DOHH2 (cell line): ENCODE results near the gene URB1.
"Not testable (repeated sequence)": the region's sequence is repeated elsewhere in the genome, so short reads cannot be mapped to it uniquely, and the experiment has no call there.

ENCODE experiments used
- H3F3A ChIP-seq: fragments of 200-600 bp; sonication (generic), shearing (Covaris generic); 2 replicates; pipeline ENCODE4 v1.6.0; 2016; ENCODE audit warnings: antibody characterized with exemption, mild to moderate bottlenecking; ENCODE audit not compliant: control insufficient read depth, insufficient read depth
- H3K27ac ChIP-seq: fragments of 200-600 bp; sonication (generic); 2 replicates; pipeline ENCODE4 v1.5.1; 2014; ENCODE audit warnings: low read depth, mild to moderate bottlenecking, low read length, moderate library complexity
- H3K27me3 ChIP-seq: fragments of 200-600 bp; sonication (generic); 2 replicates; pipeline ENCODE4 v1.6.1; 2014; ENCODE audit warnings: mild to moderate bottlenecking, low read length, mixed read lengths; ENCODE audit not compliant: control insufficient read depth
- H3K36me3 ChIP-seq: fragments of 200-600 bp; sonication (generic); 2 replicates; pipeline ENCODE4 v1.6.1; 2014; ENCODE audit warnings: mild to moderate bottlenecking, low read length, moderate library complexity, mixed read lengths; ENCODE audit not compliant: control insufficient read depth
- H3K4me1 ChIP-seq: fragments of 200-600 bp; sonication (generic); 2 replicates; pipeline ENCODE4 v1.6.1; 2014; ENCODE audit warnings: mild to moderate bottlenecking, low read length, mixed read lengths; ENCODE audit not compliant: control insufficient read depth
- H3K4me2 ChIP-seq: fragments of 200-600 bp; sonication (generic); 2 replicates; pipeline ENCODE4 v1.6.0; 2014; ENCODE audit warnings: mild to moderate bottlenecking, low read length, moderate library complexity
- H3K4me3 ChIP-seq: fragments of 200-600 bp; sonication (generic); 2 replicates; pipeline ENCODE4 v1.5.1; 2014; ENCODE audit warnings: mild to moderate bottlenecking, low read length, mixed read lengths
- H3K79me2 ChIP-seq: fragments of 200-600 bp; sonication (generic); 2 replicates; pipeline ENCODE4 v1.6.1; 2014; ENCODE audit warnings: mild to moderate bottlenecking, low read length, mixed read lengths; ENCODE audit not compliant: control insufficient read depth
- H3K9me2 ChIP-seq: fragments of 200-600 bp; sonication (generic); replicated peaks from 2 replicates; pipeline ENCODE4 v1.6.1; 2014; ENCODE audit warnings: mild to moderate bottlenecking, low read length, mixed read lengths; ENCODE audit not compliant: control insufficient read depth
- H3K9me3 ChIP-seq: fragments of 200-600 bp; sonication (generic); 2 replicates; pipeline ENCODE4 v1.6.1; 2014; ENCODE audit warnings: antibody characterized with exemption, low read length, mixed read lengths; ENCODE audit not compliant: control insufficient read depth, insufficient read depth
- H4K20me1 ChIP-seq: fragments of 200-600 bp; sonication (generic); 2 replicates; pipeline ENCODE4 v1.6.0; 2014; ENCODE audit warnings: low read depth, mild to moderate bottlenecking, antibody characterized with exemption, low read length, moderate library complexity; ENCODE audit not compliant: control insufficient read depth, insufficient read depth
- EZH2phosphoT487 ChIP-seq: fragments of 200-600 bp; sonication (generic); IDR thresholded peaks from 2 replicates; pipeline ENCODE4 v1.6.1; 2017; ENCODE audit warnings: borderline replicate concordance, mild to moderate bottlenecking, antibody characterized with exemption, low read length, moderate library complexity, mixed read lengths
- TF ChIP-seq, protein P1 (sequence below): fragments of 200-600 bp; sonication (generic); IDR thresholded peaks from one replicate; pipeline ENCODE4 v1.5.1; 2014; ENCODE audit warnings: antibody characterized with exemption, mild to moderate bottlenecking, low read depth, low read length; ENCODE audit not compliant: poor library complexity, severe bottlenecking

The URB1 gene

GRCh38 chr21:32312976-32313375, 79.8 kb downstream of the URB1 start:
- Histone ChIP-seq H3K9me3 (no peaks in the 10 kb centered on the region), H3K4me1 (no peaks in the 10 kb centered on the region), H3K4me3 (no peak overlapping the region), H3K36me3 (peaks cover 58% of the 10 kb centered on the region), H3K4me2 (no peak overlapping the region), H3K27me3 (no peaks in the 10 kb centered on the region), H3K9me2 (no peaks in the 10 kb centered on the region), H3K79me2 (no peaks in the 10 kb centered on the region), H3F3A (0 out of 2 replicates have a peak, but pooled peaks cover 2% of the 10 kb centered on the region), H3K27ac (no peak overlapping the region), H4K20me1 (no peaks in the 10 kb centered on the region)
- no peak for TF ChIP-seq EZH2phosphoT487
- TF ChIP-seq, protein P1, sequence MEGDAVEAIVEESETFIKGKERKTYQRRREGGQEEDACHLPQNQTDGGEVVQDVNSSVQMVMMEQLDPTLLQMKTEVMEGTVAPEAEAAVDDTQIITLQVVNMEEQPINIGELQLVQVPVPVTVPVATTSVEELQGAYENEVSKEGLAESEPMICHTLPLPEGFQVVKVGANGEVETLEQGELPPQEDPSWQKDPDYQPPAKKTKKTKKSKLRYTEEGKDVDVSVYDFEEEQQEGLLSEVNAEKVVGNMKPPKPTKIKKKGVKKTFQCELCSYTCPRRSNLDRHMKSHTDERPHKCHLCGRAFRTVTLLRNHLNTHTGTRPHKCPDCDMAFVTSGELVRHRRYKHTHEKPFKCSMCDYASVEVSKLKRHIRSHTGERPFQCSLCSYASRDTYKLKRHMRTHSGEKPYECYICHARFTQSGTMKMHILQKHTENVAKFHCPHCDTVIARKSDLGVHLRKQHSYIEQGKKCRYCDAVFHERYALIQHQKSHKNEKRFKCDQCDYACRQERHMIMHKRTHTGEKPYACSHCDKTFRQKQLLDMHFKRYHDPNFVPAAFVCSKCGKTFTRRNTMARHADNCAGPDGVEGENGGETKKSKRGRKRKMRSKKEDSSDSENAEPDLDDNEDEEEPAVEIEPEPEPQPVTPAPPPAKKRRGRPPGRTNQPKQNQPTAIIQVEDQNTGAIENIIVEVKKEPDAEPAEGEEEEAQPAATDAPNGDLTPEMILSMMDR = no peak

DNA sequence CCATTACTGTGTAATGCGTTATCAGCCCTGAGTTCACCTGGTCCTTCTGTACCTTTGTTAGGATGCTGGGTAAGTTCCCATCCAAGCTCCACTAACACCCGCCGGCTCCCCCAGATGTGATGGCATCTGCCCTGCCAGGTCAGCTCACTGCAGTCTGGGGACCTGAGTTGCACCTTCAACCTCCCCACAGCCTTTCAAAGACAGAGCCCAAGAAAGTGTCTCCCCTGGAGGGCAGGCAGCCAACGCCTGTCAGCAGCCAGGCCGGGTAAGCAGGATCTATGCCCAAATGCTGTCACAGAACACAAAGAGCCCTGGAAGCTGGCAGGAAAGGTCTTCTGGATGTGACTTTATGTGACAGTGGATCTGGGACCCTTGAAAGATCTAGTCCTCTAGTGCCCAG, 80.5 kb downstream of the URB1 start:
- Histone ChIP-seq H3K4me3 (no peak overlapping the region), H3K79me2 (no peaks in the 10 kb centered on the region), H3K9me2 (no peaks in the 10 kb centered on the region), H3K9me3 (no peaks in the 10 kb centered on the region), H3K27me3 (no peaks in the 10 kb centered on the region), H4K20me1 (no peaks in the 10 kb centered on the region), H3F3A (0 out of 2 replicates have a peak, but pooled peaks cover 2% of the 10 kb centered on the region), H3K4me1 (no peaks in the 10 kb centered on the region), H3K36me3 (peaks cover 51% of the 10 kb centered on the region), H3K27ac (no peak overlapping the region), H3K4me2 (no peak overlapping the region)
- TF ChIP-seq EZH2phosphoT487 = no peak
- TF ChIP-seq, protein P1 = no peak

DNA sequence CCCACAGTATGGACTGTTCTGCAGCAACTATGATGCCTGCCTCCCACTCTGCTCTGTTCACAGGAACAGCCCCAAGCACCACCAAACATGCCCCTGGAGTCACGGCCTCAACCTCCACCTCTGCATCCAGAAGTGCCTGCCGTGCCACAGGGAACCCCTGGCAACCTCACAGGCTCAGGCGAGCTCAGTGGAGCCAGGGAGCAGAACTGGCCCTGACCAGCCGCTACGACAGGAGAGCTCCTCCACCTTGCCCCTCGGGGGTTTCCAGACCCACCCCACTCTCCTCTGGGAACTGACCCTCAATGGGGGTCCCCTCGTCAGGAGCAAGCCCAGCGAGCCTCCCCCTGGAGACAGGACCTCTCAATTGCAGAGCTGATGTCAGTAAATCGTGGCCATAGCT, 81.2 kb downstream of the URB1 start:
- peaks cover 46% of the 10 kb centered on the region for H3K36me3 ChIP-seq
- H3K4me1 ChIP-seq = no peaks in the 10 kb centered on the region
- no peak overlapping the region for H3K27ac ChIP-seq
- 0 out of 2 replicates have a peak, but pooled peaks cover 2% of the 10 kb centered on the region for H3F3A ChIP-seq
- H4K20me1 ChIP-seq = no peaks in the 10 kb centered on the region
- no peak for TF ChIP-seq EZH2phosphoT487
- TF ChIP-seq, protein P1 = no peak
- H3K9me2 ChIP-seq = no peaks in the 10 kb centered on the region
- no peak overlapping the region for H3K4me2 ChIP-seq
- no peaks in the 10 kb centered on the region for H3K79me2 ChIP-seq
- H3K4me3 ChIP-seq = no peak overlapping the region
- no peaks in the 10 kb centered on the region for H3K27me3 ChIP-seq
- no peaks in the 10 kb centered on the region for H3K9me3 ChIP-seq

DNA sequence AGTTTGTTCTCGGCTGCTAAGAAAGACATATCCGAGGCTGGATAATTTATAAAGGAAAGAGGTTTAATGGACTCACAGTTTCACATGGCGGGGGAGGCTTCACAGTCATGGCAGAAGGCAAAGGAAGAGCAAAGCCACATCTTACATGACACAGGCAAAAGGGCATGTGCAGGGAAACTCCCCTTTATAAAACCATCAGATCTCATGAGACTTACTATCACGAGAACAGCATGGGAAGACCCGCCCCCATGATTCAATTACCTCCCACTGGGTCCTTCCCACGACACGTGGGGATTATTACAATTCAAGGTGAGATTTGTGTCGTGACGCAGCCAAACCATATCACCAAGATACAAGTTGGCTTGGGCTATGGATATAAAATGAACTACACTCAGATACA, 81.8 kb downstream of the URB1 start:
- H3K9me3 ChIP-seq, H3K27me3 ChIP-seq, H3K9me2 ChIP-seq, H3F3A ChIP-seq, H3K27ac ChIP-seq, H3K4me3 ChIP-seq, H4K20me1 ChIP-seq, H3K79me2 ChIP-seq, H3K4me1 ChIP-seq, H3K4me2 ChIP-seq: not testable (repeated sequence)
- peaks cover 40% of the 10 kb centered on the region for H3K36me3 ChIP-seq
